GM21619 (cell line): ENCODE measurements around the gene NACA2.
"Not testable (repeated sequence)": the region's sequence is repeated elsewhere in the genome, so short reads cannot be mapped to it uniquely, and the experiment has no call there.

Experiments
- ATAC-seq: cut with Tn5 transposase; IDR thresholded peaks from one replicate; pipeline ENCODE4 v1.9.1; 2021; ENCODE audit not compliant: unreplicated experiment

The NACA2 gene

GRCh38 chr17:61552560-61552959 lies 38.5 kb downstream of the NACA2 start:
- ATAC-seq, result not testable (repeated sequence)

- no peak for ATAC-seq
Measured at GRCh38 chr17:61551255-61551742, 39.7 kb downstream of the NACA2 start.

GRCh38 chr17:61547113-61547512 lies 43.9 kb downstream of the NACA2 start:
- no peak for ATAC-seq

GRCh38 chr17:61545335-61545938 lies 45.6 kb downstream of the NACA2 start:
- no peak for ATAC-seq

- ATAC-seq, result no peak
Measured at GRCh38 chr17:61543786-61544415, 47.1 kb downstream of the NACA2 start.

GRCh38 chr17:61542027-61542426 lies 49.0 kb downstream of the NACA2 start:
- no peak for ATAC-seq

- no peak for ATAC-seq
Measured at GRCh38 chr17:61540874-61541273, 50.1 kb downstream of the NACA2 start.
